ENCODE data around the gene MYMX.

DNA sequence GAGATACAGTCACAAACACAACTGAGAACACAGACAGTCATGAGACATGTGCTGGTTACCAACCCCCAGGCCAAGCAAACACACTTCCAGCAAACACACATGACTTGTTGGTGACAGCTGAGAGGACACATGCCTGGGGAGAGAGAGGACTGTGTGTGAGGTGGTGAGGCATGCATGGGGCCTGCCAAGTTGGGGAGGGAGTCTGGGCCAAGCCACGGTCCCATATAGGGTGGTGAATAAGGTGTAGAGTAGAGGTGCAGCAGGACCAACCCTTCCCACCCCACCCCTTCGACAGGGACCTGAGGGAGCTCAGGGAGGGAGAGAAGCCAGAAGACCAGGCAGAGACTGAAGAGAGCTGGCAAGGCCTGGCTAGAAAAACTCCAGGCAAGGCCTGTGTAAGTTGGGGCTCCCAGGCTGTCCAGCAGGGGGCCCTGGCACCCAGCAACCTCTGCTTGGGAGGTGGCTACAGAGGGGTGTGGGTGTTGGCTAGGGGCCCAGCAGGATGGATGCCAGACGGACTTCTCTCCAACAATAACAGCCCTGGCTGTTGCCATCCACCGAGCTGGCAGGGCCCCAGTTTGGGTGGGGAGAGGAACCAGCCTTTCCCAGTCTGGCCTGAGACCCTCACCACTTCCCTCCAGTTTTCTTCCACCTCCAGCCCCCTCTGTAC lies 4.7 kb downstream of the MYMX start:
- TF ChIP-seq, protein P1, sequence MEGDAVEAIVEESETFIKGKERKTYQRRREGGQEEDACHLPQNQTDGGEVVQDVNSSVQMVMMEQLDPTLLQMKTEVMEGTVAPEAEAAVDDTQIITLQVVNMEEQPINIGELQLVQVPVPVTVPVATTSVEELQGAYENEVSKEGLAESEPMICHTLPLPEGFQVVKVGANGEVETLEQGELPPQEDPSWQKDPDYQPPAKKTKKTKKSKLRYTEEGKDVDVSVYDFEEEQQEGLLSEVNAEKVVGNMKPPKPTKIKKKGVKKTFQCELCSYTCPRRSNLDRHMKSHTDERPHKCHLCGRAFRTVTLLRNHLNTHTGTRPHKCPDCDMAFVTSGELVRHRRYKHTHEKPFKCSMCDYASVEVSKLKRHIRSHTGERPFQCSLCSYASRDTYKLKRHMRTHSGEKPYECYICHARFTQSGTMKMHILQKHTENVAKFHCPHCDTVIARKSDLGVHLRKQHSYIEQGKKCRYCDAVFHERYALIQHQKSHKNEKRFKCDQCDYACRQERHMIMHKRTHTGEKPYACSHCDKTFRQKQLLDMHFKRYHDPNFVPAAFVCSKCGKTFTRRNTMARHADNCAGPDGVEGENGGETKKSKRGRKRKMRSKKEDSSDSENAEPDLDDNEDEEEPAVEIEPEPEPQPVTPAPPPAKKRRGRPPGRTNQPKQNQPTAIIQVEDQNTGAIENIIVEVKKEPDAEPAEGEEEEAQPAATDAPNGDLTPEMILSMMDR (IDR thresholded peaks at IDR 0.05), result peak; percentile 39 to 92 (median 72)
- TF ChIP-seq POLR2AphosphoS5 (IDR thresholded peaks at IDR 0.05) (peak; percentile 88), POLR2A (IDR thresholded peaks at IDR 0.05) (no peak)
